HEK293T (cell line): Measurements from ENCODE around the gene ABHD12B.

Experiments used
- BHLHE40 ChIP-seq: fragments of 450-650 bp; IDR thresholded peaks from 2 replicates; pipeline ENCODE4 v1.6.1; 2016; ENCODE audit warnings: mild to moderate bottlenecking, moderate library complexity, borderline replicate concordance
- CTBP1 ChIP-seq: fragments of 450-650 bp; IDR thresholded peaks from 2 replicates; pipeline ENCODE4 v1.6.1; 2016; ENCODE audit warnings: borderline replicate concordance
- ELF4 ChIP-seq: fragments of 450-650 bp; IDR thresholded peaks from 2 replicates; pipeline ENCODE4 v1.6.1; 2017; ENCODE audit warnings: antibody characterized with exemption
- FOXA1 ChIP-seq: fragments of 450-650 bp; IDR thresholded peaks from 2 replicates; pipeline ENCODE4 v1.6.1; 2016; ENCODE audit warnings: mild to moderate bottlenecking
- FOXK2 ChIP-seq: fragments of 450-650 bp; IDR thresholded peaks from 2 replicates; pipeline ENCODE4 v1.6.1; 2016; ENCODE audit warnings: mild to moderate bottlenecking
- FOXM1 ChIP-seq: fragments of 450-650 bp; IDR thresholded peaks from 2 replicates; pipeline ENCODE4 v1.6.1; 2017; ENCODE audit warnings: mild to moderate bottlenecking, borderline replicate concordance
- L3MBTL2 ChIP-seq: fragments of 450-650 bp; conservative IDR thresholded peaks from 2 replicates; pipeline ENCODE4 v1.6.1; 2016; ENCODE audit warnings: mild to moderate bottlenecking
- LEF1 ChIP-seq: fragments of 450-650 bp; IDR thresholded peaks from 2 replicates; pipeline ENCODE4 v1.6.1; 2017; ENCODE audit warnings: mild to moderate bottlenecking, borderline replicate concordance
- NFRKB ChIP-seq: fragments of 450-650 bp; IDR thresholded peaks from 2 replicates; pipeline ENCODE4 v1.6.1; 2016; ENCODE audit warnings: mild to moderate bottlenecking, moderate library complexity
- SP1 ChIP-seq: fragments of 450-650 bp; IDR thresholded peaks from 2 replicates; pipeline ENCODE4 v1.6.1; 2017
- SUZ12 ChIP-seq: fragments of 450-650 bp; IDR thresholded peaks from 2 replicates; pipeline ENCODE4 v1.6.1; 2016; ENCODE audit warnings: mild to moderate bottlenecking
- TARDBP ChIP-seq: fragments of 450-650 bp; IDR thresholded peaks from 2 replicates; pipeline ENCODE4 v1.6.1; 2016
- ZNF384 ChIP-seq: fragments of 450-650 bp; IDR thresholded peaks from 2 replicates; pipeline ENCODE4 v1.6.1; 2016
- TF ChIP-seq, protein P1 (sequence below): fragments of 450-650 bp; IDR thresholded peaks from 2 replicates; pipeline ENCODE4 v1.6.1; 2016

DNA sequence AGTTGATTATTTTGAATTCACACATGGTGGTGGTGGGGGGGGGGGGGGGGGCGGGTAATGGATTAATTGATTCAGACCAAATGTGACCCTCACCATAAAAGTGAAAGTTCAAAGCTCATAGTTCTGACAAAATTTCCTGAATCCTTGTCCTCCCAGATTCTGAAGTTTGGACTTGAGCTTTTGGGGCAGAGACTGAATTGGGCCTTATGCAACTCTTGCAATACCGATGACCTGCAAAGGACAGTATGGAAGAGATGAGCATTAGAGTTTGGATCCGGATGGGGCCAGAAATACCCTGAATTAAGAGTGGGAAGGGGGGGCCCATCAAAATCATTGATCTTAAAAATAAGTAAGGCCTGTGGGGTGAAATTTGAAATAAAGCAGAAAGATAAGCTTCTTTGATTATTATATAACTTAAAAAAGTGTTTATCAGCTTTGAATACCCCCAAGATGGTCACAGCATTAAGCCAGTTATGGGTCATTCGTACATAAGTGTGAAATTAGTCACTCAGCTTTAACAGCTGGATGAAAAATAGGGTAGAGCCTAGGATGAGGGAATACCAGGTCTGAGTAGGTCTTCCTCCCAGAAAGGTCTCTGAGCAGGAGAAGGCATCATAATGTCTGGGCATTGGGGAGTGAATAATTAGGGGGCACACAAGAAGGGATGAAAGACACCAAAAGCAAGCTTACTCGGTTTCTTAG, 74.5 kb downstream of the ABHD12B start:
- TF ChIP-seq TARDBP (no peak), ZNF384 (no peak), SUZ12 (no peak), NFRKB (no peak), FOXA1 (no peak), FOXM1 (no peak), SP1 (no peak), FOXK2 (no peak), L3MBTL2 (no peak), ELF4 (no peak), CTBP1 (no peak), LEF1 (no peak), BHLHE40 (no peak)
- TF ChIP-seq, protein P1, sequence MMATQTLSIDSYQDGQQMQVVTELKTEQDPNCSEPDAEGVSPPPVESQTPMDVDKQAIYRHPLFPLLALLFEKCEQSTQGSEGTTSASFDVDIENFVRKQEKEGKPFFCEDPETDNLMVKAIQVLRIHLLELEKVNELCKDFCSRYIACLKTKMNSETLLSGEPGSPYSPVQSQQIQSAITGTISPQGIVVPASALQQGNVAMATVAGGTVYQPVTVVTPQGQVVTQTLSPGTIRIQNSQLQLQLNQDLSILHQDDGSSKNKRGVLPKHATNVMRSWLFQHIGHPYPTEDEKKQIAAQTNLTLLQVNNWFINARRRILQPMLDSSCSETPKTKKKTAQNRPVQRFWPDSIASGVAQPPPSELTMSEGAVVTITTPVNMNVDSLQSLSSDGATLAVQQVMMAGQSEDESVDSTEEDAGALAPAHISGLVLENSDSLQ, result no peak
